ENCODE results near the gene NAA35.

The NAA35 gene

GRCh38 chr9:86057491-86057890 is 116.5 kb downstream of the NAA35 start:
- ATAC-seq, result no peak
- TF ChIP-seq ARNTL (CRISPR knock-in tag; IDR thresholded peaks at IDR 0.05; ENCODE audit: borderline replicate concordance, low read depth) (no peak), RARB (CRISPR knock-in tag; IDR thresholded peaks at IDR 0.05) (no peak), ZNF8 (CRISPR knock-in tag; IDR thresholded peaks at IDR 0.05) (no peak), TSHZ2 (CRISPR knock-in tag; IDR thresholded peaks at IDR 0.05) (no peak), ZNF70 (CRISPR knock-in tag; IDR thresholded peaks at IDR 0.05) (no peak), OSR1 (CRISPR knock-in tag; IDR thresholded peaks at IDR 0.05) (no peak), PPARA (CRISPR knock-in tag; IDR thresholded peaks at IDR 0.05; ENCODE audit: borderline replicate concordance) (no peak), CREB5 (CRISPR knock-in tag; IDR thresholded peaks at IDR 0.05; ENCODE audit: low read depth) (no peak)
- TF ChIP-seq, protein P1, sequence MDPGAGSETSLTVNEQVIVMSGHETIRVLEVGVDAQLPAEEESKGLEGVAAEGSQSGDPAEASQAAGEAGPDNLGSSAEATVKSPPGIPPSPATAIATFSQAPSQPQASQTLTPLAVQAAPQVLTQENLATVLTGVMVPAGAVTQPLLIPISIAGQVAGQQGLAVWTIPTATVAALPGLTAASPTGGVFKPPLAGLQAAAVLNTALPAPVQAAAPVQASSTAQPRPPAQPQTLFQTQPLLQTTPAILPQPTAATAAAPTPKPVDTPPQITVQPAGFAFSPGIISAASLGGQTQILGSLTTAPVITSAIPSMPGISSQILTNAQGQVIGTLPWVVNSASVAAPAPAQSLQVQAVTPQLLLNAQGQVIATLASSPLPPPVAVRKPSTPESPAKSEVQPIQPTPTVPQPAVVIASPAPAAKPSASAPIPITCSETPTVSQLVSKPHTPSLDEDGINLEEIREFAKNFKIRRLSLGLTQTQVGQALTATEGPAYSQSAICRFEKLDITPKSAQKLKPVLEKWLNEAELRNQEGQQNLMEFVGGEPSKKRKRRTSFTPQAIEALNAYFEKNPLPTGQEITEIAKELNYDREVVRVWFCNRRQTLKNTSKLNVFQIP (CRISPR knock-in tag; IDR thresholded peaks at IDR 0.05; ENCODE audit: borderline replicate concordance, low read depth), result no peak

DNA sequence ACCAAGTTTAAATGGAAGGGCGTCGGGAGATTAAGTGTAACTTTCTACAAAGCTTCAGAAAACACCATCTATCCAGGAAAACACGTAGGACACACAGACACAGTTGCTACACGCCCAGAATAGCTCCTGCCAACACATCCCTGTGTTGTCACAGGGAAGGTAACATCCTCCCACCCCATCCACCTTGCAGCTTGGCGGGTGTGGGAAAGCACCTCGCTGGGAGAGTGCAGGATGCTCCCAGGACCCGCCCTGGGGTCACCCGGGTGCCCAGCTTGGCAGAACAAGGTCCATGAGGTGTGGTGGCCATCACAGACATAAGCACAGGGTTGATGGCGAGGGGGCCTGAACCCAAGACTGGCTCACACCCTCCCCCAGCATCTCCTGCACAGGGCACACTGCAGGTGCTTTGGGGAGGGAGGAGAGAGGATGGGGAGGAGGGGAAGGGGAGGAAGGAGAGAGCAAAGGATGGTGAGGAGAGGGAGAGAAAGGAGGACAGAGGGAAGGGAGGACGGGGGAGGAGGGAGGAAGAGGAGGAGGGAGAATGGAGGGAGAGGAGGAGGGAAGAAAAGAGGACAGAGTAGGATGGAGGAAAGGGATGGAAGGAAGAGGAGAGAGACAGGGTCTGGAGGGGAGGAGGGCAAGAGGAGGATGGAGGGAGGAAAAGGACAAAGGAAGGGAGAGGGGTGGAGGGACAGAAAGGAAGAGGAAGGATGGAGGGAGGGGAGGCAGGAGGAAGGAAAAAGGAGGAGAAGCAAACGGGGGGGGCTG is 121.2 kb downstream of the NAA35 start:
- no peak for TF ChIP-seq ZFP3 (CRISPR knock-in tag; IDR thresholded peaks at IDR 0.05)
- no peak for TF ChIP-seq ZC3H10 (CRISPR knock-in tag; IDR thresholded peaks at IDR 0.05)
- no peak for ATAC-seq

- ATAC-seq, result no peak
- TF ChIP-seq ZNF70 (CRISPR knock-in tag; IDR thresholded peaks at IDR 0.05) (no peak), PATZ1 (CRISPR knock-in tag; IDR thresholded peaks at IDR 0.05; ENCODE audit: borderline replicate concordance) (no peak), CSRNP3 (CRISPR knock-in tag; IDR thresholded peaks at IDR 0.05) (no peak), CREB5 (CRISPR knock-in tag; IDR thresholded peaks at IDR 0.05; ENCODE audit: low read depth) (no peak), TOX (CRISPR knock-in tag; IDR thresholded peaks at IDR 0.05; ENCODE audit: borderline replicate concordance) (no peak), ARNTL (CRISPR knock-in tag; IDR thresholded peaks at IDR 0.05; ENCODE audit: borderline replicate concordance, low read depth) (no peak), ZNF565 (CRISPR knock-in tag; conservative IDR thresholded peaks at IDR 0.05; ENCODE audit: low read depth) (no peak), RARB (CRISPR knock-in tag; IDR thresholded peaks at IDR 0.05) (no peak), GLIS3 (CRISPR knock-in tag; IDR thresholded peaks at IDR 0.05) (no peak), ISL1 (CRISPR knock-in tag; IDR thresholded peaks at IDR 0.05) (no peak), SNAI2 (CRISPR knock-in tag; IDR thresholded peaks at IDR 0.05) (no peak), ZFP3 (CRISPR knock-in tag; IDR thresholded peaks at IDR 0.05) (no peak), BACH2 (CRISPR knock-in tag; IDR thresholded peaks at IDR 0.05; ENCODE audit: borderline replicate concordance) (no peak), TCF4 (CRISPR knock-in tag; IDR thresholded peaks at IDR 0.05; ENCODE audit: borderline replicate concordance) (no peak)
Measured at GRCh38 chr9:86062845-86063693, 122.1 kb downstream of the NAA35 start.
